ENCODE data around the gene OFD1.

Gene OFD1

DNA sequence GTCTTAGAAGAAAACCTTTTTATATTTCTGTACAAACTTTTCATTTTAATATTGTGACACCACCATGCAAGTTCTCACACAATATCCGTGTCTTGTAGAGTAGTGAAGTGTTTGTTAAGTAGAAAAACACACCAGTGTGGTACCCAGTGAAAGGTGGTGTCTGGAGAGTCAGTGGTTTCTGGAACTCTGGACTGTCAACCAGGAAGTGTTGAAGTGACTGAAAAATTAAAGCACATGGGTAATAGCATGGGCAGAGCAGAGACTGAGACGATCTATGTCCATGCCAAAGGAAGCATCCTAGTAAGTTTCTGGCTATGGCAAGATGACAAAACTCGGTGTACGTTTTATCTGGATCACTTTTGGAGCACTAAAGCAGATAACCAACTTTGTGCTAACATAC is 23.4 kb upstream of the OFD1 start:
- Histone ChIP-seq H3K27ac (ENCODE audit: low read length) (no peak overlapping the region), H3K27me3 (ENCODE audit: insufficient read depth, low read length, poor library complexity) (no peaks in the 10 kb centered on the region), H3K9me3 (ENCODE audit: insufficient read depth, low read length, severe bottlenecking) (no peaks in the 10 kb centered on the region), H3K79me2 (ENCODE audit: insufficient read depth, low read length) (peaks cover 14% of the 10 kb centered on the region; the same call in 1 of the 2 replicates), H2AFZ (ENCODE audit: low read depth, low read length) (no peak overlapping the region), H4K20me1 (ENCODE audit: insufficient read depth, low read length) (no peaks in the 10 kb centered on the region), H3K36me3 (ENCODE audit: insufficient read depth, low read length) (peaks cover 27% of the 10 kb centered on the region), H3K4me1 (ENCODE audit: insufficient read depth, low read length) (no peaks in the 10 kb centered on the region), H3K9ac (ENCODE audit: low read depth, low read length) (no peak overlapping the region), H3K4me2 (ENCODE audit: insufficient read depth, low read length) (no peak overlapping the region), H3K4me3 (ENCODE audit: low read depth in 1 of 2, low read length in 2 of 2) (no peak overlapping the region)
- no peak for TF ChIP-seq EZH2 (IDR thresholded peaks at IDR 0.05; ENCODE audit: borderline replicate concordance, low read depth, low read length, severe bottlenecking)
- TF ChIP-seq, protein P1, sequence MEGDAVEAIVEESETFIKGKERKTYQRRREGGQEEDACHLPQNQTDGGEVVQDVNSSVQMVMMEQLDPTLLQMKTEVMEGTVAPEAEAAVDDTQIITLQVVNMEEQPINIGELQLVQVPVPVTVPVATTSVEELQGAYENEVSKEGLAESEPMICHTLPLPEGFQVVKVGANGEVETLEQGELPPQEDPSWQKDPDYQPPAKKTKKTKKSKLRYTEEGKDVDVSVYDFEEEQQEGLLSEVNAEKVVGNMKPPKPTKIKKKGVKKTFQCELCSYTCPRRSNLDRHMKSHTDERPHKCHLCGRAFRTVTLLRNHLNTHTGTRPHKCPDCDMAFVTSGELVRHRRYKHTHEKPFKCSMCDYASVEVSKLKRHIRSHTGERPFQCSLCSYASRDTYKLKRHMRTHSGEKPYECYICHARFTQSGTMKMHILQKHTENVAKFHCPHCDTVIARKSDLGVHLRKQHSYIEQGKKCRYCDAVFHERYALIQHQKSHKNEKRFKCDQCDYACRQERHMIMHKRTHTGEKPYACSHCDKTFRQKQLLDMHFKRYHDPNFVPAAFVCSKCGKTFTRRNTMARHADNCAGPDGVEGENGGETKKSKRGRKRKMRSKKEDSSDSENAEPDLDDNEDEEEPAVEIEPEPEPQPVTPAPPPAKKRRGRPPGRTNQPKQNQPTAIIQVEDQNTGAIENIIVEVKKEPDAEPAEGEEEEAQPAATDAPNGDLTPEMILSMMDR (IDR thresholded peaks at IDR 0.05; ENCODE audit: borderline replicate concordance, extremely low read depth, low read length, poor library complexity, severe bottlenecking): no peak
- no peak for DNase-seq
- no peak for ATAC-seq (ENCODE audit: insufficient read depth, low read depth)

- Histone ChIP-seq H4K20me1 (ENCODE audit: insufficient read depth, low read length) (no peaks in the 10 kb centered on the region; the same call in 1 of the 2 replicates), H2AFZ (ENCODE audit: low read depth, low read length) (no peak overlapping the region), H3K4me3 (ENCODE audit: low read depth in 1 of 2, low read length in 2 of 2) (no peak overlapping the region), H3K4me2 (ENCODE audit: insufficient read depth, low read length) (no peak overlapping the region), H3K4me1 (ENCODE audit: insufficient read depth, low read length) (no peaks in the 10 kb centered on the region), H3K9me3 (ENCODE audit: insufficient read depth, low read length, severe bottlenecking) (no peaks in the 10 kb centered on the region), H3K27me3 (ENCODE audit: insufficient read depth, low read length, poor library complexity) (no peaks in the 10 kb centered on the region), H3K79me2 (ENCODE audit: insufficient read depth, low read length) (peaks cover 22% of the 10 kb centered on the region; the same call in 1 of the 2 replicates), H3K36me3 (ENCODE audit: insufficient read depth, low read length) (peaks cover 49% of the 10 kb centered on the region), H3K9ac (ENCODE audit: low read depth, low read length) (no peak overlapping the region), H3K27ac (ENCODE audit: low read length) (no peak overlapping the region)
- no peak for DNase-seq
- no peak for TF ChIP-seq EZH2 (IDR thresholded peaks at IDR 0.05; ENCODE audit: borderline replicate concordance, low read depth, low read length, severe bottlenecking)
- TF ChIP-seq, protein P1 (IDR thresholded peaks at IDR 0.05; ENCODE audit: borderline replicate concordance, extremely low read depth, low read length, poor library complexity, severe bottlenecking): no peak
- ATAC-seq (ENCODE audit: insufficient read depth, low read depth): no peak
These were observed 18.1 kb upstream of the OFD1 start for GRCh38 chrX:13716455-13716854.

DNA sequence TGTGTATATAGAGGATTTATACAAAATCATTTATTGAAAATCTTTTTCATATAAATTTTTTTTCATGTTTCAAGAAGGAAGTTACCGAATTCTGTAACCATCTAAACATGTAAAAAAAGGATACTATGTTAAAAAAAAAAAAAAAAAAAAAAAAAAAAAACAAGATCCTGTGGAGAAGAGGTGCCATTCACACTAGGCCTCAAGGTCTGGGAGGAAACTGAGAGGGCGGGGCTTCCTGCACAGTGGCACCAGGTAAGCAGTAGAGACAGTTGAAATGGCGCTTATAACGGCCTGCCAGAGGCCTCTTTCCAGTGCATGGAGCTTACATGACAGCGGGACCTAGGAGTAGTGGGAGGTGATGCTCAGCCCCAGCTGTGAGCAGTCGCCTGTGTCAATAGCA is 17.6 kb upstream of the OFD1 start:
- Histone ChIP-seq H3K79me2 (ENCODE audit: insufficient read depth, low read length) (peaks cover 23% of the 10 kb centered on the region; the same call in 1 of the 2 replicates), H3K9ac (ENCODE audit: low read depth, low read length) (no peak overlapping the region), H3K9me3 (ENCODE audit: insufficient read depth, low read length, severe bottlenecking) (no peaks in the 10 kb centered on the region), H3K27me3 (ENCODE audit: insufficient read depth, low read length, poor library complexity) (no peaks in the 10 kb centered on the region), H3K4me2 (ENCODE audit: insufficient read depth, low read length) (no peak overlapping the region), H3K4me1 (ENCODE audit: insufficient read depth, low read length) (no peaks in the 10 kb centered on the region), H3K36me3 (ENCODE audit: insufficient read depth, low read length) (peaks cover 45% of the 10 kb centered on the region), H3K4me3 (ENCODE audit: low read depth in 1 of 2, low read length in 2 of 2) (no peak overlapping the region), H2AFZ (ENCODE audit: low read depth, low read length) (no peak overlapping the region), H3K27ac (ENCODE audit: low read length) (no peak overlapping the region), H4K20me1 (ENCODE audit: insufficient read depth, low read length) (no peaks in the 10 kb centered on the region; the same call in 1 of the 2 replicates)
- no peak for TF ChIP-seq EZH2 (IDR thresholded peaks at IDR 0.05; ENCODE audit: borderline replicate concordance, low read depth, low read length, severe bottlenecking)
- TF ChIP-seq, protein P1 (IDR thresholded peaks at IDR 0.05; ENCODE audit: borderline replicate concordance, extremely low read depth, low read length, poor library complexity, severe bottlenecking): no peak
- DNase-seq (no peak), ATAC-seq (ENCODE audit: insufficient read depth, low read depth) (no peak)

Measured in DND-41 (cell line).